C4-2B (cell line): ENCODE results near the gene TAS2R43.
"Not testable (repeated sequence)": the region's sequence is repeated elsewhere in the genome, so short reads cannot be mapped to it uniquely, and the experiment has no call there.

Experiments
- H3K27ac ChIP-seq: fragments of 450-650 bp; 2 replicates; pipeline ENCODE4 v1.5.1; 2017
- CTCF ChIP-seq: fragments of 450-650 bp; conservative IDR thresholded peaks from 2 replicates; pipeline ENCODE4 v1.5.1; 2017; ENCODE audit warnings: mild to moderate bottlenecking
- ZFX ChIP-seq: fragments of 450-650 bp; IDR thresholded peaks from 2 replicates; pipeline ENCODE4 v1.6.1; 2017

Gene TAS2R43

GRCh38 chr12:11078246-11078645 lies 13.9 kb downstream of the TAS2R43 start:
- TF ChIP-seq ZFX (no peak), CTCF (no peak)
- H3K27ac ChIP-seq, result no peak overlapping the region

GRCh38 chr12:11075642-11076041 lies 16.5 kb downstream of the TAS2R43 start:
- TF ChIP-seq ZFX (no peak), CTCF (no peak)

DNA sequence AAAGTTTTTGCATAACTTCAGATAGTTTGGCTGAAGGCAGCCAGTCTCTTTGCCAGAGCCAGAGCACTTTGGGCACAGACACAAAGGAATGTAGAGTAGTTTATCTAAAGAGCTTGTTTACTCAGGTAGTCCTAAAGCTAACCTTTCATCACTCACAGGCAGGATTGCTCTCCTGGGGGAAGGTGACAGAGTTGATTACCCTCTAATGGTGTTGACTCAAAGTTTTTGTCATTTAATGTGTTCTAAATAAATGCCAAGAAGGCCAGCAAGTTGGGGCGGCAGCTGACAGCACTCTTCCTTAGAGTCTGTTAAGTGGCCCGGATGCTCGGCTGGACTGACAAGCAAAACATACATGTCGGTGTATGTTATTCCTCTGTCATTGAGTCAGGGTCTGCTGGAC lies 20.7 kb downstream of the TAS2R43 start:
- TF ChIP-seq CTCF (no peak), ZFX (no peak)
- no peak overlapping the region for H3K27ac ChIP-seq

More at GRCh38 chr12:11075642-11076041, 16.5 kb downstream of the TAS2R43 start:
- H3K27ac ChIP-seq, result no peak overlapping the region

DNA sequence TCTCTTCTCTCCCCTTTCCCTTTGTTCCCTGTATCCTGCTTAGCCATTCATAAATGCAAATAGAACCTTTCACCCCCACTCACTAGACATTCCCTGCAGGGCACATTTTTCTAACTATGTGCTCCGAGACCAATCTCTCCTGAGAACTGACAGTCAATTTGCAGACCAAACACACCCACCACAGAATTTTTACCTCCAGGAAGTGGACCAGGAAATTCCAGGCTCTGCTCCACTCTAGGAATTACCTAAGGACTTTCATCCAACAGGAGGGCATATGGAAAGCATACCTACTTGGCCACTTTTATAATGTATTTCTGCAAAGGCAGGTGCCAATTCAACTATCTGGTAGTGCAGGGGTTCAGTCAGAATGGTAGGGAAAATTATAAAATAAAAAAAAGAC lies 21.1 kb downstream of the TAS2R43 start:
- TF ChIP-seq CTCF (no peak), ZFX (no peak)
- H3K27ac ChIP-seq, result no peak overlapping the region

GRCh38 chr12:11069854-11070365 lies 22.2 kb downstream of the TAS2R43 start:
- no peak overlapping the region for H3K27ac ChIP-seq
- no peak for TF ChIP-seq CTCF
- no peak for TF ChIP-seq ZFX

GRCh38 chr12:11067514-11067913 lies 24.6 kb downstream of the TAS2R43 start:
- no peak for TF ChIP-seq ZFX
- TF ChIP-seq CTCF, result no peak

GRCh38 chr12:11062194-11062593 lies 29.9 kb downstream of the TAS2R43 start, which contains the start of gene TAS2R46:
Gene TAS2R46, minus strand, starts transcription at chr12:11062294. Its CDS starts 0 bp downstream, at chr12:11062294.
- H3K27ac ChIP-seq, result not testable (repeated sequence)

More at GRCh38 chr12:11067514-11067913, 24.6 kb downstream of the TAS2R43 start:
- H3K27ac ChIP-seq, result no peak overlapping the region

DNA sequence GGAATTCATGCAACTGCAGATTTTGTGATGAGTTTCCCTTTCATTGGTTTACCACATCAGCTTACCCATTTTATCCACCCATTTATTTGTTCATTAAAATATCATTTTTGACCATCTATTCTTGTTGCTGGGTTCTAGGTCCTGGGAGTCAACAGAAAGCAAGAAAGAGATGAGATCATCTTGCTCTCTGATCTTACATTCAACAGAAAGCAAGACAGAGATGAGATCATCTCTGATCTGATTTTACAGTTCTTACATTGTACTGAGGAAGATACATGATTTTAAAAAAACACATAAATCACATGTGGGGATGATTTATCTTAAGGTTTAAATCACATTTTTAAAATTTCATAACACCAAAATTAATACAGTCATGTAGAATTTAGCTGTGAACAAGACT lies 32.3 kb downstream of the TAS2R43 start:
- TF ChIP-seq CTCF (no peak), ZFX (no peak)
- H3K27ac ChIP-seq, result no peak overlapping the region
